GM23338 (cell line): ENCODE results near the gene CACNA1S. TPM values are rescaled to one million over a fixed set of nuclear protein-coding genes. Genes with fewer than 3 reads are reported as not detected.

Experiments
- ATAC-seq: fragments of 200-7000 bp; cut with Tn5 transposase; 3 replicates; pipeline ENCODE4 v1.9.1; 2020
- DNase-seq: peaks from one replicate; pipeline ENCODE4 v3.0.0-alpha.2; 2015; ENCODE audit warnings: low spot score
- H2AFZ ChIP-seq: fragments of 200-600 bp; sonication (generic); 2 replicates; pipeline ENCODE4 v1.8.0; 2016; ENCODE audit warnings: antibody characterized with exemption, mild to moderate bottlenecking, moderate library complexity
- H3F3A ChIP-seq: fragments of 200-600 bp; sonication (generic); replicated peaks from 2 replicates; pipeline ENCODE4 v1.8.0; 2017; ENCODE audit warnings: antibody characterized with exemption, mixed run types, low read depth
- H3K27ac ChIP-seq: fragments of 200-600 bp; sonication (generic); 2 replicates; pipeline ENCODE4 v1.6.1; 2016; ENCODE audit warnings: low read depth
- H3K27me3 ChIP-seq: fragments of 200-600 bp; sonication (generic); 2 replicates; pipeline ENCODE4 v1.8.0; 2016; ENCODE audit warnings: mild to moderate bottlenecking, mixed run types, moderate library complexity; ENCODE audit not compliant: insufficient read depth
- H3K36me3 ChIP-seq: fragments of 200-600 bp; sonication (generic); 2 replicates; pipeline ENCODE4 v1.8.0; 2016; ENCODE audit warnings: mild to moderate bottlenecking; ENCODE audit not compliant: insufficient read depth
- H3K4me1 ChIP-seq: fragments of 200-600 bp; sonication (generic); 2 replicates; pipeline ENCODE4 v1.8.0; 2016; ENCODE audit warnings: mild to moderate bottlenecking, moderate library complexity; ENCODE audit not compliant: insufficient read depth
- H3K4me2 ChIP-seq: fragments of 200-600 bp; sonication (generic); 2 replicates; pipeline ENCODE4 v1.7.1; 2017; ENCODE audit warnings: mixed run types
- H3K4me3 ChIP-seq: fragments of 200-600 bp; sonication (generic); 2 replicates; pipeline ENCODE4 v1.6.1; 2016; ENCODE audit warnings: mixed run types
- H3K79me2 ChIP-seq: fragments of 200-600 bp; sonication (generic); replicated peaks from 2 replicates; pipeline ENCODE4 v1.8.0; 2017; ENCODE audit warnings: mild to moderate bottlenecking; ENCODE audit not compliant: insufficient read depth
- H3K9me2 ChIP-seq: fragments of 200-600 bp; sonication (generic); 2 replicates; pipeline ENCODE4 v1.8.0; 2017; ENCODE audit not compliant: insufficient read depth
- H4K20me1 ChIP-seq: fragments of 200-600 bp; sonication (generic); replicated peaks from 2 replicates; pipeline ENCODE4 v1.8.0; 2017; ENCODE audit warnings: mild to moderate bottlenecking; ENCODE audit not compliant: insufficient read depth
- H3K27ac Mint-ChIP-seq: 2 replicates; pipeline ENCODE4 v1.8.0; 2020; ENCODE audit warnings: inconsistent platforms, mild to moderate bottlenecking, moderate library complexity, mixed read lengths
- H3K27me3 Mint-ChIP-seq: 3 replicates; pipeline ENCODE4 v1.8.0; 2022; ENCODE audit warnings: low read depth, mild to moderate bottlenecking, moderate library complexity, mixed read lengths, inconsistent platforms; ENCODE audit not compliant: insufficient read depth, poor library complexity
- H3K36me3 Mint-ChIP-seq: 3 replicates; pipeline ENCODE4 v1.8.0; 2021; ENCODE audit warnings: low read depth, mild to moderate bottlenecking, inconsistent platforms, moderate library complexity, mixed read lengths
- H3K4me1 Mint-ChIP-seq: 3 replicates; pipeline ENCODE4 v1.8.0; 2020; ENCODE audit warnings: mild to moderate bottlenecking, inconsistent platforms, mixed read lengths
- H3K4me3 Mint-ChIP-seq: 3 replicates; pipeline ENCODE4 v1.8.0; 2021; ENCODE audit warnings: moderate library complexity, mild to moderate bottlenecking, inconsistent platforms, mixed read lengths
- H3K9me3 Mint-ChIP-seq: 3 replicates; pipeline ENCODE4 v1.8.0; 2020; ENCODE audit warnings: moderate library complexity, mild to moderate bottlenecking, inconsistent platforms, mixed read lengths
- CTCF ChIP-seq, 2 experiments: fragments of 200-600 bp in 1 of 2; sonication (generic) in 1 of 2; conservative IDR thresholded peaks; 2 replicates each; pipeline versions ENCODE4 v1.5.1 to v1.6.1; 2016 to 2017; ENCODE audit warnings: antibody characterized with exemption in 2 of 2, low read depth in 2 of 2, mild to moderate bottlenecking in 2 of 2, moderate library complexity in 1 of 2
- ETS1 ChIP-seq: IDR thresholded peaks from 2 replicates; pipeline ENCODE4 v1.6.1; 2016; ENCODE audit warnings: antibody characterized with exemption
- EZH2 ChIP-seq: fragments of 200-600 bp; sonication (generic); IDR thresholded peaks from one replicate; pipeline ENCODE4 v1.8.0; 2017; ENCODE audit warnings: antibody characterized with exemption, mild to moderate bottlenecking, low read depth; ENCODE audit not compliant: unreplicated experiment
- EZH2phosphoT487 ChIP-seq: fragments of 200-600 bp; sonication (generic); IDR thresholded peaks from one replicate; pipeline ENCODE4 v1.8.1; 2018; ENCODE audit warnings: antibody characterized with exemption; ENCODE audit not compliant: unreplicated experiment
- NANOG ChIP-seq: IDR thresholded peaks from 2 replicates; pipeline ENCODE4 v1.6.1; 2016; ENCODE audit warnings: antibody characterized with exemption, borderline replicate concordance
- REST ChIP-seq: IDR thresholded peaks from one replicate; pipeline ENCODE4 v1.6.1; 2018; ENCODE audit warnings: antibody characterized with exemption; ENCODE audit not compliant: unreplicated experiment
- ZNF114 ChIP-seq: fragments of 250-450 bp; sonication (Bioruptor Pico); IDR thresholded peaks from 2 replicates; pipeline ENCODE4 v1.5.0; 2020; ENCODE audit warnings: mild to moderate bottlenecking, moderate library complexity
- ZNF331 ChIP-seq: fragments of 250-450 bp; sonication (Bioruptor Pico); IDR thresholded peaks from 2 replicates; pipeline ENCODE4 v1.5.0; 2020; ENCODE audit warnings: low read depth, mild to moderate bottlenecking, moderate library complexity
- polyA plus RNA-seq: library from polyadenylated mRNA; unstranded; fragments of >200 nt; fragmentation: Nextera tagmentation; extraction: Ambion mirVana; gene quantifications from 2 replicates; pipeline ENCODE4 v1.2.1, GENCODE V29; 2016
- total RNA-seq: library from RNA; depleted of rRNA; stranded (reverse); fragments of >200 nt; shearing (Covaris generic); gene quantifications from 2 replicates; pipeline ENCODE4 v1.2.3, GENCODE V29; 2014

The CACNA1S gene
- total and polyA plus RNA-seq, 2 experiments from 2014 or later, result 0.03 TPM; not detected in 1

GRCh38 chr1:201076092-201076491 is 36.1 kb downstream of the CACNA1S start:
- H3K4me3 Mint-ChIP-seq, result no peak overlapping the region
- Histone ChIP-seq H2AFZ (no peak overlapping the region), H3K4me3 (no peak overlapping the region), H3K9me2 (no peaks in the 10 kb centered on the region), H3K27me3 (no peaks in the 10 kb centered on the region), H3F3A (no peaks in the 10 kb centered on the region), H3K36me3 (no peaks in the 10 kb centered on the region), H3K79me2 (no peaks in the 10 kb centered on the region), H3K4me1 (no peaks in the 10 kb centered on the region), H3K4me2 (no peak overlapping the region), H3K27ac (no peak overlapping the region), H4K20me1 (no peaks in the 10 kb centered on the region)
- H3K9me3 Mint-ChIP-seq, result no peaks in the 10 kb centered on the region
- H3K27me3 Mint-ChIP-seq, result peaks cover 4% of the 10 kb centered on the region
- H3K4me1 Mint-ChIP-seq, result no peaks in the 10 kb centered on the region; the same call in 2 of the 3 replicates
- H3K27ac Mint-ChIP-seq, result no peak overlapping the region
- TF ChIP-seq REST (no peak), CTCF (conservative IDR thresholded peaks at IDR 0.05; ENCODE audit: low read depth in 2 of 2) (no peak), ETS1 (no peak), ZNF331 (CRISPR knock-in tag) (no peak)
- ATAC-seq (no peak), DNase-seq (no peak)
- H3K36me3 Mint-ChIP-seq, result no peaks in the 10 kb centered on the region

- no peak overlapping the region for H3K4me3 ChIP-seq
- no peak overlapping the region for H3K27ac ChIP-seq
- H2AFZ ChIP-seq, result no peak overlapping the region
- no peaks in the 10 kb centered on the region for H3K36me3 ChIP-seq
- no peaks in the 10 kb centered on the region for H4K20me1 ChIP-seq
- no peaks in the 10 kb centered on the region for H3K4me1 ChIP-seq
- no peaks in the 10 kb centered on the region for H3K27me3 ChIP-seq
- Mint-ChIP-seq H3K27me3 (peaks cover 7% of the 10 kb centered on the region), H3K36me3 (no peaks in the 10 kb centered on the region), H3K4me1 (peaks cover 4% of the 10 kb centered on the region; the same call in 2 of the 3 replicates), H3K27ac (no peak overlapping the region), H3K9me3 (no peaks in the 10 kb centered on the region), H3K4me3 (no peak overlapping the region)
- no peaks in the 10 kb centered on the region for H3K9me2 ChIP-seq
- DNase-seq, result no peak
- H3K4me2 ChIP-seq, result no peak overlapping the region
- ATAC-seq, result no peak
- H3F3A ChIP-seq, result no peaks in the 10 kb centered on the region
- H3K79me2 ChIP-seq, result no peaks in the 10 kb centered on the region
- TF ChIP-seq NANOG, result no peak
- TF ChIP-seq EZH2phosphoT487, result no peak
- no peak for TF ChIP-seq ZNF114 (CRISPR knock-in tag)
- TF ChIP-seq ETS1, result no peak
- no peak for TF ChIP-seq EZH2
These were observed 38.2 kb downstream of the CACNA1S start for GRCh38 chr1:201074018-201074417.
